Renal cortical epithelial cell (primary cell): ENCODE results near the gene TCEAL4. TPM values are rescaled to one million over a fixed set of nuclear protein-coding genes. Genes with fewer than 3 reads are reported as not detected.
"Not testable (repeated sequence)": the region's sequence is repeated elsewhere in the genome, so short reads cannot be mapped to it uniquely, and the experiment has no call there.

Experiments
- DNase-seq: peaks from one replicate; pipeline ENCODE4 v3.0.0-alpha.2; 2011; ENCODE audit warnings: low read depth
- total RNA-seq: library from RNA; depleted of rRNA; stranded (reverse); fragments of >200 nt; gene quantifications from 2 replicates; pipeline ENCODE4 v1.2.3, GENCODE V29; 2014

TCEAL4 gene
- total RNA-seq, 1 donor from 2014 or later = 66.4 TPM

- not testable (repeated sequence) for DNase-seq
Observed at GRCh38 chrX:103592295-103592694, 7.0 kb downstream of the TCEAL4 start.

DNA sequence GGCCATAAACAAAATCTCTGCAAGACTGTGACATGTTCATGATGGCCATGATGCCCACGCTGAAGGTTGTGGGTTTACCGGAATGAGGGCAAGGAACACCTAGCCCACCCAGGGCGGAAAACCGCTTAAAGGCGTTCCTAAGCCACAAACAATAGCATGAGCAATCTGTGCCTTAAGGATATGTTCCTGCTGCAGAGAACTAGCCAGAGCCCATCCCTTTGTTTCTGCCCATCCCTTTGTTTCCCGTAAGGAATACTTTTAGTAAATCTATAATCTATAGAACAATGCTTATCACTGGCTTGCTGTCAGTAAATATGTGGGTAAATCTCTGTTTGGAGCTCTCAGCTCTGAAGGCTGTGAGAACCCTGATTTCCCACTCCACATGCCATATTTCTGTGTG, 9.9 kb downstream of the TCEAL4 start:
- not testable (repeated sequence) for DNase-seq

- no peak for DNase-seq
Observed at GRCh38 chrX:103607364-103608305, 22.3 kb downstream of the TCEAL4 start, which contains the start of gene TCEAL3. Gene TCEAL3, plus strand, starts transcription at chrX:103607963. Its CDS starts 1,102 bp downstream, at chrX:103609065.

DNA sequence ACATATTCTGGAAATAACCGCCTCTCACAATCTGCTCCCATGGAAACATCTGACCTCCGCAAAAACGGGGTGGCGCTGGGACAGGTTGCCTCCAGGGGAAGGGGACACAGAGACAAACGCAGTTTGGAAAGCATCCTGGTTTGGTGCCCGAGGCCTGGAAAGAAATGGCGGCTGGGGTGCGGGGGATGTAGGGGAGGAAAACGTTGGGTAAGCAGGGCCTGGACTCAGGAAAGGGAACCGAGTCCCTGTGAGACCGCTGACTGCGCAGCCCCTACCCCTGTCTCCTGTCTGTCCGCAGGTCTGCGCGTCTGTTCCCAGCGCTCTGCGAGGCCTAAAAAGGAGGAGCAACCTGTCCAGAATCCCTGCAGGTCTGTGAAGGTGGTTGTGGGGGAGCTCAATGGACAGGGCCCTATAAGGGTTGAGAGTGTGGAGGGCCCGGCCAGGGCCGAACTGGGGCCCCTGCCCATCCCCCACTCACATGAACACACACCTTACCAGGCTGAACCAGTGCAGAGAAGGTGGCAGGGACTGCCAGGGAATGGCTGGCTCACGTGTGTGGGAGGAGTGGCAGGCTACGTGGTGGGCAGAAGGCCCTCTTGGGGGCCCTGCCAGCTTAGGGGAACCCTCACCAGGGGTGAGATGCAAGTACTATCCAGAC, 23.1 kb downstream of the TCEAL4 start:
- DNase-seq = no peak

- DNase-seq = no peak
Observed at GRCh38 chrX:103610282-103610681, 25.0 kb downstream of the TCEAL4 start.

DNA sequence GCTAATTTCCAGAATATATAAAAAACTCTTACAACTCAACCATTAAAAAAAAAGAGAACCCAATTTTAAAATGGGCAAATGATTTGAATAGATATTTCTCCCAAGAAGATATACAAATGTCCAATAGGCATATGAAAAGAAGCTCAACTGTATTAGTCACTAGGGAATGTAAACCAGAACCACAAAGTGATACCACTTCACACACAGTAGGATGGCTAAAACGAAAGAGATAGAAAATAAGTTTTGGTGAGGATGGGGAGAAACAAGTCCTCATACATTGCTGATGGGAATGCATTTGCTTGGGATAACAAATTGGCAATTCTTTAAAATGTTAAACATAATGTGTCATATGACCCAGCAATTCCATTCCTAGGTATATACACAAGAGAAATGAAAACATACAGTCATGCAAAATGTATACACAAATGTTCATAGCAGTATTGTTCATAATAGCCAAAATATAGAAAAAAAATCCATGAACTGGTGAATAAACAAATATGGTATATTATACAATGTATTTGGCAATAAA, 28.1 kb downstream of the TCEAL4 start:
- no peak for DNase-seq

DNA sequence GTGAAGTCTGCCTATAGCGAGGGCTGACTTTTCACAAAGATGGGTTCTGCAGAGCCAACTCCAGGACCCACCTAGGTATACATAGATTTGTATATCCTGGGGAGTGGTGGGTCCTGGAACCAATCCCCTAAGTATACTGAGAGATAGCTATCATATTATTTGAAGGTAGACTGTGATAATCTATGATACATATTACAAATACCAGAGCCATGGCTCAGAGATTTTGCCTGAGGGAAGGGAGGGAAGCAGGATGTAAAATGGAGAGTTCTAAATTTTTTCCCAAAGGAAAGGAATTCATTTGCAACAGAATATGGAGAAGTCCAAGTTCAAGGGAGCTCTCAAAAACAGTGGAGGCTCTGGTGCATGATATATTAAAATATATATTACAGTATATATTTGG, 29.7 kb downstream of the TCEAL4 start:
- no peak for DNase-seq

- DNase-seq = no peak
Observed at GRCh38 chrX:103615781-103616371, 30.6 kb downstream of the TCEAL4 start.

DNA sequence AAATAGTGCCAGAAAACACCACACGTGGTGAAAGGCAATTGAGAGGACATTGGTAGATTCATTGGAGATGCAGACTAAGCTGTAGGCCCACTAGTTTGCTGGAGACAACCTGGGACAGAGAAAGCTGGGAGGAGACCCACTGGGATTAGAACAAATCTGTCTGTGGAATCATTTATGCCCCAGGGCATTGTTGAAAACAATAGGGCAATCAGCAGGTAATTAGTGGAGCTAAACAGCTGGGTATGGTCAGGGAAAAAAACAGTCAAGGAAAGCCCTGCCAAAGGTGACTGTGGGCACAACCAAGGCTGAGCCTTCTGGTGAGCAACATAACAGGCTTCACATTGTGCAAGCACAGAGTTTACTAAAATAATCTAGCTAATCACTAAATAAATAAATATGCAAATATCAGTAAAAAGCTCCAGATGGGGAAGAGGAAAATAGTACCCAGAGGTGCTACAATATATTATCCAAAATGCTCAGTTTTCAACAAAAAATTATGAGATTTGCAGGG, 31.4 kb downstream of the TCEAL4 start:
- no peak for DNase-seq

DNA sequence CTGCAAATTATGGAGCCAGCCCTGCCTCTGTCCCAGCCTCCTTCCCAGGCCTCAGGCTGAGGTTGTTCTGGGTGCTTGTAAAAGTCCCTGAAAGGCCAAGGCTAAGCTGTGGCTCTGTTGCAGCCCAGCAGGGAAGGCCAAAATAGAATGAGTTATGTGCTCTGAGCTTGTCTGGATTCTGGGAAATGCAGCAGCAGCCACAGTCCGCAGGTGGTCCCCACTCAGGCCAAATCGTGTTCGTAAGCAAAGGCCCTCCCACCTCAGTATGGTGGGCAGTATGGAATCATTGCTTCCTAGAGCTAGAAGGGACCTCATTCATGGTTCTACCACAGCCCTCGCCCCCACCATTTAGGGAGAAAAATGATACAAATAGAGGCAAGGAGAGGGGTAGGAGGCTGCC, 38.8 kb downstream of the TCEAL4 start:
- DNase-seq = no peak

DNA sequence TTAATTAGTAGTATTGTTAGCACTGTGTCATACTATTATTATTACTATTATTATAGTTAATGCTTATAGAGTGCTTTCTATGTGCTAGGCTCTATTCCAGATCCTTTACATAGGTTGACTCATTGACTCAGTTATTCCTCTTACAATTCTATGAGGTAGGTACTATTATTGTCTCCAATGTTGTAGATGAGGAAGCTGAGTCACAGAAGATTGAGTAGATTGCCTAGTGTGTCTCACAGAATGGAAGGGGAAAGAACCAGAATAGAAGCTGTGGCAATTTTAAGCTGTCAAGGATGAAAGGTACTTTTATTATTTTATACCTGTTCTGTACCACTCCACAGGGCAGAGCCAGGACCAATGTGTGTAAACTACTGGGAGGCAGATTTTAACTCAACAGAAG, 41.5 kb downstream of the TCEAL4 start:
- DNase-seq = no peak

- no peak for DNase-seq
Observed at GRCh38 chrX:103628386-103629317, 43.3 kb downstream of the TCEAL4 start, which contains the start of gene TCEAL1. Gene TCEAL1, plus strand, starts transcription at chrX:103628975. Its CDS starts 942 bp downstream, at chrX:103629917.

DNA sequence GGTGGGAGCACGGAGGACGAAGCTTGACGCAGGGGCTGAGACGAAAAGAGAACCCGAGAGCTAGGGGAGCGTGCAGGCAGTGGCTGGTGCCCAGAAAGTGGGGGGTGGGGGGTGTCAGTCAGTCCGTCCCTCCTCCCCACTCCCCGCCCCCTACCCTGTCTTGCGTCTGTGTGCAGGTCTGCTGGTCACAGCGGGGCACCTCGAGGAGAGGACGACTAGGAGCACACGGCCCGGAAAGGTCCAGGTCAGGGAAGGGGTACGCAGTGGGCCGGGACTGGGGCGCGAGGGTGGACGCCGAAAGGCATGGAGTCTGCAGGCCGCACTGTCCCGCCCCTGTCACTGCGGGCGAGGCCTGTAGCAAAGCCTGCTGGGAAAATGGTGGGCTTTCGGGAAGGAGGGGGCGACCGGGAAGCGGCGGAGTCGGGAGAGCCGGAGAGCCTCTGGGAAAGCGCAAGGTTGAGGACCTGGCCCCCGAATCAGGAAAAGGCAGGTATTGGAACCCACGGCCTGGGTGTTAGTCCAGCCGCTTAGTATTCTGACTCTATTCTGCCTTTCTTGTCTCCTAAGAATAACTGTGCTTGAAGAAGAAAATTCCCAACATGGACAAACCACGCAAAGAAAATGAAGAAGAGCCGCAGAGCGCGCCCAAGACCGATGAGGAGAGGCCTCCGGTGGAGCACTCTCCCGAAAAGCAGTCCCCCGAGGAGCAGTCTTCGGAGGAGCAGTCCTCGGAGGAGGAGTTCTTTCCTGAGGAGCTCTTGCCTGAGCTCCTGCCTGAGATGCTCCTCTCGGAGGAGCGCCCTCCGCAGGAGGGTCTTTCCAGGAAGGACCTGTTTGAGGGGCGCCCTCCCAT, 44.2 kb downstream of the TCEAL4 start:
- peak; percentile 60 for DNase-seq

DNA sequence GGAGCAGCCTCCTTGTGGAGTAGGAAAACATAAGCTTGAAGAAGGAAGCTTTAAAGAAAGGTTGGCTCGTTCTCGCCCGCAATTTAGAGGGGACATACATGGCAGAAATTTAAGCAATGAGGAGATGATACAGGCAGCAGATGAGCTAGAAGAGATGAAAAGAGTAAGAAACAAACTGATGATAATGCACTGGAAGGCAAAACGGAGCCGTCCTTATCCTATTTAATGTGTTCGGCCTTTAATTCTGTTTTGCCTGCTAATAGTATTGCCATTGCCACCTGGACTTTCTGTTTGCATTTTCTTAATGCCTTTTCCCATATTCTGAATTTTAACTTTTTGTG, 44.8 kb downstream of the TCEAL4 start:
- no peak for DNase-seq

- no peak for DNase-seq
Observed at GRCh38 chrX:103631145-103631544, 45.8 kb downstream of the TCEAL4 start.

GRCh38 chrX:103635436-103635835, 50.1 kb downstream of the TCEAL4 start:
- DNase-seq = no peak
